ENCODE results near the gene NFIA. TPM values are rescaled to one million over a fixed set of nuclear protein-coding genes. Genes with fewer than 3 reads are reported as not detected.

Gene NFIA
- total and polyA plus RNA-seq, 2 of the 13 experiments (the other 11 are each of a cell fraction or from before 2014, with no cell fraction given): 14.7 to 28.5 TPM

DNA sequence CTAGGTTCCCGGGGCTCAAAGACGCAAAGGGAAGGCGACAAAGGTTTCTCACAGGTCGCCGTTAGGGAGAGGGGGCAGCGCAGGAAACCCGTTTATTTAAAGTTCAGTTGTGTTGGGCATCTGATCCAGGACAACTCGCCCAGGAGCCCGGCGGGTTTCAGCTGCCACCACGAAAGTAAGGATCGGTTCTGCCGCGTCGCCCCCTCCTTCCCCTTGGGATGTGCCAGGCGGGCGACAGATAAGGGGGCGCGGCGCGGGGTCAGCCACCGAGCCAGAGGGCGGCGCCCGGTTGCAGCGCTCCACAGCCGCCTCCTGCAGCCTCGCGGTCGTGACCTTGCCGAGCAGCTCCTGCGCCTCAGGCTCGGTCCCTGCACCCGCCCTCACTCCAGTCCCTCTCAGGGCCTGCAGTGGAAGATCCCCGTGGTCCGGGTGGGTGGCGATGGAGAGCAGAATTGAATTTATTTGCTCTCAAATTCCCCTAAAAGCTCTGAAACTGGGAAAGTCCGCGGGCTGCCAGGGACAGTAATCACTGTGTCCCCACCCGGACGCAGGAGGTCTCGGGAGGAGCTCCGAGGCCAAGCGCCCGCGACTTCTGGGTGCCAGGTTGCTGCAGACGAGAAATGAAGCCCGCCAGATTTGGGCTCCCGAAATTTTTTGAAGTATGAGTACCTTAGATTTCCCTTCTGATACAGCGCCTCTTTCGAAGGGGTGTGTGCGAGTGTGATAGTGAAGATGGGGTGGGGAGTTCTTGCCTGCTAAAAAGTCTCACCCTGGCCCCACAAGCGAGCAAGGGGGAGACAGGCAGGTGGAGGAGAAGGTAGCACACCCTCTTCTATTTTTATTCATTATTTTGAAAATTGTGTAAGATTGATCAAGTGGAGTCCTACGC, 28.4 kb upstream of the NFIA start (continued):
- TF ChIP-seq, protein P1, sequence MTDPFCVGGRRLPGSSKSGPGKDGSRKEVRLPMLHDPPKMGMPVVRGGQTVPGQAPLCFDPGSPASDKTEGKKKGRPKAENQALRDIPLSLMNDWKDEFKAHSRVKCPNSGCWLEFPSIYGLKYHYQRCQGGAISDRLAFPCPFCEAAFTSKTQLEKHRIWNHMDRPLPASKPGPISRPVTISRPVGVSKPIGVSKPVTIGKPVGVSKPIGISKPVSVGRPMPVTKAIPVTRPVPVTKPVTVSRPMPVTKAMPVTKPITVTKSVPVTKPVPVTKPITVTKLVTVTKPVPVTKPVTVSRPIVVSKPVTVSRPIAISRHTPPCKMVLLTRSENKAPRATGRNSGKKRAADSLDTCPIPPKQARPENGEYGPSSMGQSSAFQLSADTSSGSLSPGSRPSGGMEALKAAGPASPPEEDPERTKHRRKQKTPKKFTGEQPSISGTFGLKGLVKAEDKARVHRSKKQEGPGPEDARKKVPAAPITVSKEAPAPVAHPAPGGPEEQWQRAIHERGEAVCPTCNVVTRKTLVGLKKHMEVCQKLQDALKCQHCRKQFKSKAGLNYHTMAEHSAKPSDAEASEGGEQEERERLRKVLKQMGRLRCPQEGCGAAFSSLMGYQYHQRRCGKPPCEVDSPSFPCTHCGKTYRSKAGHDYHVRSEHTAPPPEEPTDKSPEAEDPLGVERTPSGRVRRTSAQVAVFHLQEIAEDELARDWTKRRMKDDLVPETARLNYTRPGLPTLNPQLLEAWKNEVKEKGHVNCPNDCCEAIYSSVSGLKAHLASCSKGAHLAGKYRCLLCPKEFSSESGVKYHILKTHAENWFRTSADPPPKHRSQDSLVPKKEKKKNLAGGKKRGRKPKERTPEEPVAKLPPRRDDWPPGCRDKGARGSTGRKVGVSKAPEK (CRISPR knock-in tag; IDR thresholded peaks at IDR 0.05; ENCODE audit: borderline replicate concordance): no peak
- TF ChIP-seq NFE2L2 (IDR thresholded peaks at IDR 0.05; ENCODE audit: low read length) (no peak), ZNF354B (CRISPR knock-in tag; IDR thresholded peaks at IDR 0.05) (no peak), PPARG (CRISPR knock-in tag; conservative IDR thresholded peaks at IDR 0.05) (no peak), MIER3 (CRISPR knock-in tag; IDR thresholded peaks at IDR 0.05; ENCODE audit: borderline replicate concordance) (no peak), PCBP2 (optimal IDR thresholded peaks at IDR 0.05; ENCODE audit: low read depth, low read length, poor library complexity, severe bottlenecking) (no peak), RBAK (CRISPR knock-in tag; IDR thresholded peaks at IDR 0.05) (no peak), MEIS2 (CRISPR knock-in tag; IDR thresholded peaks at IDR 0.05) (no peak), NAIF1 (CRISPR knock-in tag; IDR thresholded peaks at IDR 0.05; ENCODE audit: borderline replicate concordance) (no peak), ZNF513 (CRISPR knock-in tag; conservative IDR thresholded peaks at IDR 0.05) (no peak), ADNP (CRISPR knock-in tag; IDR thresholded peaks at IDR 0.05) (no peak), ZNF577 (CRISPR knock-in tag; IDR thresholded peaks at IDR 0.05; ENCODE audit: borderline replicate concordance, low read depth) (no peak), SMAD3 (CRISPR knock-in tag; IDR thresholded peaks at IDR 0.05) (no peak), RELA (CRISPR knock-in tag; IDR thresholded peaks at IDR 0.05) (no peak), ZBTB7B (CRISPR knock-in tag; IDR thresholded peaks at IDR 0.05) (peak; percentile 67; the same call in 1 of the 2 replicates), NR3C1 (CRISPR knock-in tag; IDR thresholded peaks at IDR 0.05) (no peak), POLR2AphosphoS5 (IDR thresholded peaks at IDR 0.05; ENCODE audit: low read depth, low read length) (no peak), ZNF331 (CRISPR knock-in tag; IDR thresholded peaks at IDR 0.05) (0 out of 2 replicates have a peak, but pooled peaks have one; percentile 25), EEA1 (CRISPR knock-in tag; IDR thresholded peaks at IDR 0.05; ENCODE audit: borderline replicate concordance) (no peak), FOXA3 (CRISPR knock-in tag; IDR thresholded peaks at IDR 0.05) (no peak), BORCS8-MEF2B (CRISPR knock-in tag; IDR thresholded peaks at IDR 0.05) (no peak)
- TF ChIP-seq, protein P2, sequence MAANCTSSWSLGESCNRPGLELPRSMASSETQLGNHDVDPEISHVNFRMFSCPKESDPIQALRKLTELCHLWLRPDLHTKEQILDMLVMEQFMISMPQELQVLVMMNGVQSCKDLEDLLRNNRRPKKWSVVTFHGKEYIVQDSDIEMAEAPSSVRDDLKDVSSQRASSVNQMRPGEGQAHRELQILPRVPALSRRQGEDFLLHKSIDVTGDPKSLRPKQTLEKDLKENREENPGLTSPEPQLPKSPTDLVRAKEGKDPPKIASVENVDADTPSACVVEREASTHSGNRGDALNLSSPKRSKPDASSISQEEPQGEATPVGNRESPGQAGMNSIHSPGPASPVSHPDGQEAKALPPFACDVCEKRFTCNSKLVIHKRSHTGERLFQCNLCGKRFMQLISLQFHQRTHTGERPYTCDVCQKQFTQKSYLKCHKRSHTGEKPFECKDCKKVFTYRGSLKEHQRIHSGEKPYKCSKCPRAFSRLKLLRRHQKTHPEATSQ (CRISPR knock-in tag; IDR thresholded peaks at IDR 0.05; ENCODE audit: borderline replicate concordance): no peak
- TF ChIP-seq, protein P3, sequence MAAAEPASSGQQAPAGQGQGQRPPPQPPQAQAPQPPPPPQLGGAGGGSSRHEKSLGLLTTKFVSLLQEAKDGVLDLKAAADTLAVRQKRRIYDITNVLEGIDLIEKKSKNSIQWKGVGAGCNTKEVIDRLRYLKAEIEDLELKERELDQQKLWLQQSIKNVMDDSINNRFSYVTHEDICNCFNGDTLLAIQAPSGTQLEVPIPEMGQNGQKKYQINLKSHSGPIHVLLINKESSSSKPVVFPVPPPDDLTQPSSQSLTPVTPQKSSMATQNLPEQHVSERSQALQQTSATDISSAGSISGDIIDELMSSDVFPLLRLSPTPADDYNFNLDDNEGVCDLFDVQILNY (CRISPR knock-in tag; conservative IDR thresholded peaks at IDR 0.05): no peak
